Fibroblast of lung (primary cell): ENCODE measurements around the gene CD247. TPM values are rescaled to one million over a fixed set of nuclear protein-coding genes. Genes with fewer than 3 reads are reported as not detected.
A peak's percentile ranks its signal among the peaks of the same experiment; 100 is the strongest.

ENCODE experiments used
- DNase-seq, 2 donors: peaks; one replicate each; pipeline versions ENCODE4 v3.0.0 to v3.0.0-alpha.2; 2010; ENCODE audit warnings: low read depth in 2 of 2
- H2AFZ ChIP-seq: 2 replicates; pipeline ENCODE4 v1.5.1; 2012; ENCODE audit warnings: low read length, control low read depth, inconsistent platforms
- H3K27ac ChIP-seq: 2 replicates; pipeline ENCODE4 v1.5.1; 2011; ENCODE audit warnings: low read length, control low read depth; ENCODE audit not compliant: insufficient read depth
- H3K27me3 ChIP-seq: 2 replicates; pipeline ENCODE4 v1.5.1; 2011; ENCODE audit warnings: mild to moderate bottlenecking, low read length; ENCODE audit not compliant: control insufficient read depth, insufficient read depth
- H3K36me3 ChIP-seq: 2 replicates; pipeline ENCODE4 v1.5.1; 2011; ENCODE audit warnings: low read length; ENCODE audit not compliant: control insufficient read depth, insufficient read depth
- H3K4me1 ChIP-seq: 2 replicates; pipeline ENCODE4 v1.5.1; 2011; ENCODE audit warnings: low read length; ENCODE audit not compliant: control insufficient read depth, insufficient read depth; ENCODE audit errors: extremely low read depth
- H3K4me2 ChIP-seq: 2 replicates; pipeline ENCODE4 v1.5.1; 2011; ENCODE audit warnings: low read length, control low read depth; ENCODE audit not compliant: insufficient read depth; ENCODE audit errors: extremely low read depth
- H3K4me3 ChIP-seq, 4 experiments: fragments of 200-600 bp in 1 of 4; sonication (generic) in 1 of 4; replicated peaks in 1 of 4; 2 replicates each; pipeline ENCODE4 v1.5.1; 2011 to 2016; ENCODE audit warnings: low read length in 4 of 4, low read depth in 3 of 4, mild to moderate bottlenecking in 3 of 4, control low read depth in 2 of 4, inconsistent platforms in 1 of 4, mixed read lengths in 1 of 4; ENCODE audit not compliant: insufficient read depth in 1 of 4; ENCODE audit errors: control extremely low read depth in 1 of 4
- H3K79me2 ChIP-seq: 2 replicates; pipeline ENCODE4 v1.5.1; 2012; ENCODE audit warnings: mild to moderate bottlenecking, low read length, inconsistent platforms; ENCODE audit not compliant: control insufficient read depth, insufficient read depth
- H3K9ac ChIP-seq: 2 replicates; pipeline ENCODE4 v1.5.1; 2011; ENCODE audit warnings: mild to moderate bottlenecking, low read length, control low read depth; ENCODE audit not compliant: insufficient read depth
- H3K9me3 ChIP-seq: 2 replicates; pipeline ENCODE4 v1.5.1; 2012; ENCODE audit warnings: low read depth, low read length; ENCODE audit not compliant: control insufficient read depth, insufficient read depth
- H4K20me1 ChIP-seq: 2 replicates; pipeline ENCODE4 v1.5.1; 2011; ENCODE audit warnings: low read length; ENCODE audit not compliant: control insufficient read depth, insufficient read depth; ENCODE audit errors: extremely low read depth
- EZH2 ChIP-seq: IDR thresholded peaks from 2 replicates; pipeline ENCODE4 v1.5.1; 2012; ENCODE audit warnings: low read length, control low read depth, mild to moderate bottlenecking; ENCODE audit errors: missing control alignments
- polyA plus RNA-seq, 2 donors: library from polyadenylated mRNA; depleted of rRNA in 1 of 2; stranded (reverse) in 1 of 2; unstranded in 1 of 2; fragments of >200 nt; gene quantifications; 2 replicates each; pipeline ENCODE4 v1.2.1, GENCODE V29; 2011 to 2012; ENCODE audit warnings: missing spikeins in 1 of 2
- total RNA-seq: library from RNA; depleted of rRNA; stranded (reverse); fragments of >200 nt; gene quantifications from 2 replicates; pipeline ENCODE4 v1.2.1, GENCODE V29; 2014
- TF ChIP-seq, protein P1 (sequence below), 2 donors: IDR thresholded peaks in 1 of 2; conservative IDR thresholded peaks in 1 of 2; 1 replicate in 1 of 2; 2 replicates in 1 of 2; pipeline ENCODE4 v1.5.1; 2011 to 2012; ENCODE audit warnings: low read length in 2 of 2, control low read depth in 1 of 2, inconsistent platforms in 1 of 2, low read depth in 1 of 2, mild to moderate bottlenecking in 1 of 2

CD247 gene
- total and polyA plus RNA-seq, 2 donors (not counting 1 experiment from before 2014, with no cell fraction given), result not detected

DNA sequence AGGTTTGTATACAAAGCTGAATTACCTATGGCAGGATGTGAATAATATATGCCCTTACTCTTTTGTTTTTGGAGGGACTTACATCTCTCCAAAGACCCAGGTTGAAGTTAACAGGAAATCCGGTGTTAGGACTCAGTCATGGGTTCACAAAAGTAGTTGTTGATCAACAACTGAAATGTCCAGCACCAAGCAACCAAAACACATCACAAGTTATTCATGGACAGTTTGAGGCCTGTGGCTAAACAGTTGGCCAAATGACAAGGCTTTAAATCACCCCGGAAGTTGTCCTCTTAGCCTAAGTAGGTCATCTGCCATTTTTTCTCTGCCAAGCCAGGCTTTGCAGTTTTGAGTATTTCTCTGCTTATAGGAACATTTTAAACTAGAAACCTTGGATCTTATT lies 89.9 kb downstream of the CD247 start:
- Histone ChIP-seq H3K4me1 (no peaks in the 10 kb centered on the region), H3K79me2 (no peaks in the 10 kb centered on the region), H2AFZ (no peak overlapping the region), H3K9me3 (no peaks in the 10 kb centered on the region), H3K4me3 (no peak overlapping the region), H3K36me3 (no peaks in the 10 kb centered on the region), H3K27ac (no peak overlapping the region), H3K9ac (no peak overlapping the region), H4K20me1 (no peaks in the 10 kb centered on the region), H3K27me3 (no peaks in the 10 kb centered on the region), H3K4me2 (no peak overlapping the region)
- no peak for TF ChIP-seq EZH2
- TF ChIP-seq, protein P1, sequence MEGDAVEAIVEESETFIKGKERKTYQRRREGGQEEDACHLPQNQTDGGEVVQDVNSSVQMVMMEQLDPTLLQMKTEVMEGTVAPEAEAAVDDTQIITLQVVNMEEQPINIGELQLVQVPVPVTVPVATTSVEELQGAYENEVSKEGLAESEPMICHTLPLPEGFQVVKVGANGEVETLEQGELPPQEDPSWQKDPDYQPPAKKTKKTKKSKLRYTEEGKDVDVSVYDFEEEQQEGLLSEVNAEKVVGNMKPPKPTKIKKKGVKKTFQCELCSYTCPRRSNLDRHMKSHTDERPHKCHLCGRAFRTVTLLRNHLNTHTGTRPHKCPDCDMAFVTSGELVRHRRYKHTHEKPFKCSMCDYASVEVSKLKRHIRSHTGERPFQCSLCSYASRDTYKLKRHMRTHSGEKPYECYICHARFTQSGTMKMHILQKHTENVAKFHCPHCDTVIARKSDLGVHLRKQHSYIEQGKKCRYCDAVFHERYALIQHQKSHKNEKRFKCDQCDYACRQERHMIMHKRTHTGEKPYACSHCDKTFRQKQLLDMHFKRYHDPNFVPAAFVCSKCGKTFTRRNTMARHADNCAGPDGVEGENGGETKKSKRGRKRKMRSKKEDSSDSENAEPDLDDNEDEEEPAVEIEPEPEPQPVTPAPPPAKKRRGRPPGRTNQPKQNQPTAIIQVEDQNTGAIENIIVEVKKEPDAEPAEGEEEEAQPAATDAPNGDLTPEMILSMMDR (conservative IDR thresholded peaks at IDR 0.05 in 1 of 2, IDR thresholded peaks at IDR 0.05 in 1 of 2; ENCODE audit: low read depth in 1 of 2, low read length in 2 of 2), result no peak
- peak in 1 of 2 donors; percentile 17 for DNase-seq

DNA sequence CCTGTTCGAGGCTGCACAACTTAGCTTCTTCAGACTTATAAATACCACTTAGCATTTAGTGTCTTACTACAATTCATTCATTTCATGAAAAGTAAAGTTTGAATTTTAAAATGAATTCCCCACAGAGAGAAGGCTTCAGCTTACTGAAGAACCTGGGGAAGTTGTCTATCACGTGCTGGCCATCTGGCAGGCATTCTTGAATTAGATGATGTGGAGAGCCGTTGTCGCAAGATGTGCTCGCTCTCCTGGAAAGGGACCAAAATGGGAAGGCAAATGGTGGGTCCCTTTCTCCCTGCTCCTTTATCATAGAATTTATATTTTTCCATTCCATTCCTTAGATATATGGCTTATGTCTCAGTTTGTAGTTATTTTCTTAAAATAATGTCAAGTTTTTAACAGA lies 90.5 kb downstream of the CD247 start:
- H4K20me1 ChIP-seq, result no peaks in the 10 kb centered on the region
- no peaks in the 10 kb centered on the region for H3K9me3 ChIP-seq
- H3K27me3 ChIP-seq, result no peaks in the 10 kb centered on the region
- TF ChIP-seq EZH2, result no peak
- TF ChIP-seq, protein P1 (conservative IDR thresholded peaks at IDR 0.05 in 1 of 2, IDR thresholded peaks at IDR 0.05 in 1 of 2; ENCODE audit: low read depth in 1 of 2, low read length in 2 of 2), result no peak
- no peaks in the 10 kb centered on the region for H3K79me2 ChIP-seq
- H2AFZ ChIP-seq, result no peak overlapping the region
- no peaks in the 10 kb centered on the region for H3K36me3 ChIP-seq
- H3K4me2 ChIP-seq, result no peak overlapping the region
- H3K4me3 ChIP-seq, result no peak overlapping the region
- DNase-seq, result peak in 1 of 2 donors; percentile 9
- H3K9ac ChIP-seq, result no peak overlapping the region
- H3K27ac ChIP-seq, result no peak overlapping the region
- no peaks in the 10 kb centered on the region for H3K4me1 ChIP-seq

- no peaks in the 10 kb centered on the region for H3K9me3 ChIP-seq
- H3K27me3 ChIP-seq, result no peaks in the 10 kb centered on the region
- TF ChIP-seq EZH2, result no peak
- TF ChIP-seq, protein P1 (conservative IDR thresholded peaks at IDR 0.05 in 1 of 2, IDR thresholded peaks at IDR 0.05 in 1 of 2; ENCODE audit: low read depth in 1 of 2, low read length in 2 of 2), result no peak
- H3K36me3 ChIP-seq, result no peaks in the 10 kb centered on the region
- no peaks in the 10 kb centered on the region for H3K4me1 ChIP-seq
- no peaks in the 10 kb centered on the region for H4K20me1 ChIP-seq
- H2AFZ ChIP-seq, result no peak overlapping the region
- no peak for DNase-seq
- H3K4me2 ChIP-seq, result no peak overlapping the region
- no peaks in the 10 kb centered on the region for H3K79me2 ChIP-seq
- H3K4me3 ChIP-seq, result no peak overlapping the region
- H3K27ac ChIP-seq, result no peak overlapping the region
- H3K9ac ChIP-seq, result no peak overlapping the region
These were observed 91.6 kb downstream of the CD247 start for GRCh38 chr1:167426716-167427115.
